Gastrocnemius medialis (tissue), 4 donors: ENCODE measurements around the gene HTR2C. TPM values are rescaled to one million over a fixed set of nuclear protein-coding genes. Genes with fewer than 3 reads are reported as not detected.
A peak's percentile ranks its signal among the peaks of the same experiment; 100 is the strongest.

Experiments
- ATAC-seq, 2 donors: fragments of 150-250 bp; one replicate each; pipeline ENCODE4 v1.9.1; 2016
- DNase-seq, 2 donors: peaks; one replicate each; pipeline ENCODE4 v3.0.0-alpha.2; 2019
- H3K27ac ChIP-seq, 4 donors: fragments of 200-600 bp; sonication (generic); 1 replicate in 1 of 4; 2 replicates in 3 of 4; pipeline ENCODE4 v1.5.1; 2016 to 2018; ENCODE audit warnings: mild to moderate bottlenecking in 2 of 4, moderate library complexity in 1 of 4
- H3K27me3 ChIP-seq, 3 donors: fragments of 200-600 bp; sonication (generic) in 2 of 3; 1 replicate in 1 of 3; 2 replicates in 2 of 3; pipeline versions ENCODE4 v1.5.1 to v1.6.0; 2016 to 2019; ENCODE audit warnings: mild to moderate bottlenecking in 1 of 3, moderate library complexity in 1 of 3
- H3K36me3 ChIP-seq, 2 donors: fragments of 200-600 bp; sonication (generic) in 1 of 2; one replicate each; pipeline ENCODE4 v1.5.1; 2017 to 2018
- H3K4me1 ChIP-seq, 2 donors: fragments of 200-600 bp; sonication (generic) in 1 of 2; one replicate each; pipeline ENCODE4 v1.5.1; 2016 to 2017; ENCODE audit warnings: mild to moderate bottlenecking in 2 of 2
- H3K4me3 ChIP-seq, 4 donors: fragments of 200-600 bp; sonication (generic) in 3 of 4; 1 replicate in 1 of 4; 2 replicates in 3 of 4; pipeline ENCODE4 v1.5.1; 2016 to 2019; ENCODE audit warnings: mild to moderate bottlenecking in 2 of 4
- H3K9me3 ChIP-seq, 3 donors: fragments of 200-600 bp; sonication (generic) in 2 of 3; 1 replicate in 1 of 3; 2 replicates in 2 of 3; pipeline ENCODE4 v1.5.1; 2016 to 2019
- POLR2A ChIP-seq, 2 donors: fragments of 450-650 bp; IDR thresholded peaks; one replicate each; pipeline ENCODE4 v1.6.1; 2017; ENCODE audit warnings: antibody characterized with exemption in 2 of 2, mild to moderate bottlenecking in 2 of 2, moderate library complexity in 2 of 2
- in situ Hi-C, 4 donors: fragments of 200-750 bp; cut with MboI; loops; one replicate each; pipeline versions ENCODE4 v1.15.0 to v1.8.0; 2017; ENCODE audit warnings: low sequenced_read_pairs in 4 of 4
- intact Hi-C: fragments of 100-400 bp; cut with DNase I; formaldehyde crosslinking; loops from one replicate; pipeline ENCODE4 v1.15.1; 2023; ENCODE audit warnings: low total_unique reads
- total RNA-seq, 4 donors: library from RNA; depleted of rRNA; stranded (reverse); fragments of >200 nt; gene quantifications; one replicate each; pipeline versions ENCODE4 v1.1.0 to v1.2.3, GENCODE V29; 2016
- TF ChIP-seq, protein P1 (sequence below), 5 experiments: fragments of 450-650 bp in 3 of 5; fragments of 200-600 bp in 2 of 5; sonication (generic) in 2 of 5; IDR thresholded peaks in 4 of 5; conservative IDR thresholded peaks in 1 of 5; 1 replicate in 4 of 5; 2 replicates in 1 of 5; pipeline ENCODE4 v1.5.1; 2016 to 2019; ENCODE audit warnings: antibody characterized with exemption in 5 of 5, mild to moderate bottlenecking in 3 of 5, moderate library complexity in 3 of 5

HTR2C gene
- total RNA-seq, 4 donors from 2014 or later: not detected

DNA sequence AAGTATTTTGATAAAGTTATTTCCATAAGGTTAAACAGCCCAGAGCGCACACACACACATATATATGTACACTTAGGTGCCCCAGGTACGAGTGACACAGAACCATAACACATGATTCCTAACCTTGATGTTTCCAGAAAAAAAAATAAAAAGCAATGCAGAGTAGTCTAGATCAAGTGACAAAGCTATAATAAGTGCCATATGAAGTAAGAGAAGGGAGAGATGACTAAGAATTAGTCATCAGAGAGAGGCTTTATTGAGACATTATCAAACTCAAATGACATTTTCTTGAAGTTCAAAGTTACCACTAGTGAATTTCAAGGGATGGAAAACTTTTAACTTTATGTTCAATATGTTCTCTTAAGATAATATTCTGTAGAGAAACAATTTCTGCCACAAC, 215.0 kb downstream of the HTR2C start:
- DNase-seq (no peak), ATAC-seq (no peak)
- H3K36me3 ChIP-seq: no peaks in the 10 kb centered on the region
- H3K4me3 ChIP-seq: no peak overlapping the region
- no peaks in the 10 kb centered on the region for H3K9me3 ChIP-seq
- in situ Hi-C loops (no loop called here), intact Hi-C loops (no loop called here)
- H3K27ac ChIP-seq: no peak overlapping the region
- H3K27me3 ChIP-seq: no peaks in the 10 kb centered on the region
- no peaks in the 10 kb centered on the region for H3K4me1 ChIP-seq
- TF ChIP-seq, protein P1, sequence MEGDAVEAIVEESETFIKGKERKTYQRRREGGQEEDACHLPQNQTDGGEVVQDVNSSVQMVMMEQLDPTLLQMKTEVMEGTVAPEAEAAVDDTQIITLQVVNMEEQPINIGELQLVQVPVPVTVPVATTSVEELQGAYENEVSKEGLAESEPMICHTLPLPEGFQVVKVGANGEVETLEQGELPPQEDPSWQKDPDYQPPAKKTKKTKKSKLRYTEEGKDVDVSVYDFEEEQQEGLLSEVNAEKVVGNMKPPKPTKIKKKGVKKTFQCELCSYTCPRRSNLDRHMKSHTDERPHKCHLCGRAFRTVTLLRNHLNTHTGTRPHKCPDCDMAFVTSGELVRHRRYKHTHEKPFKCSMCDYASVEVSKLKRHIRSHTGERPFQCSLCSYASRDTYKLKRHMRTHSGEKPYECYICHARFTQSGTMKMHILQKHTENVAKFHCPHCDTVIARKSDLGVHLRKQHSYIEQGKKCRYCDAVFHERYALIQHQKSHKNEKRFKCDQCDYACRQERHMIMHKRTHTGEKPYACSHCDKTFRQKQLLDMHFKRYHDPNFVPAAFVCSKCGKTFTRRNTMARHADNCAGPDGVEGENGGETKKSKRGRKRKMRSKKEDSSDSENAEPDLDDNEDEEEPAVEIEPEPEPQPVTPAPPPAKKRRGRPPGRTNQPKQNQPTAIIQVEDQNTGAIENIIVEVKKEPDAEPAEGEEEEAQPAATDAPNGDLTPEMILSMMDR (IDR thresholded peaks at IDR 0.05 in 4 of 5, conservative IDR thresholded peaks at IDR 0.05 in 1 of 5): no peak
- TF ChIP-seq POLR2A (IDR thresholded peaks at IDR 0.05): no peak

DNA sequence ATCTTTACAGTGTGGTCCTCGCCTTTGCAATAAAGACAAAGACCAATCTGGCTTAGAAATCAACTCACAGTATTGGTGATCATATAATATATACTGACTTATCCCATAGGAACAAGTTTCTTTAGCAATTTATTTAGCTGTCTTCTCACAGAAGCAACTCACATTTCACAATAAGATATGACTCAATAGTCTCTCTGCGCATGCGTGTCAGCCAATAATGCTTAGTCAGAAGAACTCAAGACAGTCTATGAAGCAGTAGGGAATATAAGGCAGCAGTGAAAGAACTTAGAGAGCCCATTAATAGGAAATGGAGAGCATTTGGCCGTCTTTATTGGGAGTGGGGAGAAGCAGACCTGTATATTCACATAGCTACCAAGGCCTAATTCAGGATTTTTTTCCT, 216.8 kb downstream of the HTR2C start:
- intact Hi-C loops: no loop called here

DNA sequence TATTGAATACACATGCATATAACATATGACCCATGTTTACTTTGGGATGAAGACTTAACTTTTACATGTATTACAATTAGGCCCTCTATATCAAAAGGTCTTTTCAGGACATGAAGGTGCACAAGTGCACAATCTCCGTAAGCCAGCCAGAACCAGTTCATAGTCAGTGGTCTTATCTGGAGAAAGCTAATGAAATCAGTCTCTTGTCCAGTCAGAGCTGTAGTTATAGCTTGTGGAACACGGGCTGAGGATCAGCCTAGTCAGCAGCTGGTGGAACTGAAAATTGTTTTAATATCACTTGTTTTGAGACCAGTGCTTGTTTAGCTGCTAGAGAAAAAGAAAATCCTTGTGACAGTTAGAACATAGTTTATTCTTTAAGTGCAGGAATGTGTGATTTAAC, 235.6 kb downstream of the HTR2C start:
- intact Hi-C loops (no loop called here), in situ Hi-C loops (no loop called here)
- ATAC-seq: no peak

More for the DNA sequence above, 216.8 kb downstream of the HTR2C start:
- Histone ChIP-seq H3K27me3 (no peaks in the 10 kb centered on the region), H3K4me1 (no peaks in the 10 kb centered on the region), H3K9me3 (no peaks in the 10 kb centered on the region), H3K36me3 (no peaks in the 10 kb centered on the region), H3K27ac (no peak overlapping the region), H3K4me3 (no peak overlapping the region)
- ATAC-seq: no peak
- in situ Hi-C loops: no loop called here
- DNase-seq: peak in 1 of 2 donors; percentile 9
- no peak for TF ChIP-seq POLR2A (IDR thresholded peaks at IDR 0.05)
- TF ChIP-seq, protein P1 (IDR thresholded peaks at IDR 0.05 in 4 of 5, conservative IDR thresholded peaks at IDR 0.05 in 1 of 5): no peak

DNA sequence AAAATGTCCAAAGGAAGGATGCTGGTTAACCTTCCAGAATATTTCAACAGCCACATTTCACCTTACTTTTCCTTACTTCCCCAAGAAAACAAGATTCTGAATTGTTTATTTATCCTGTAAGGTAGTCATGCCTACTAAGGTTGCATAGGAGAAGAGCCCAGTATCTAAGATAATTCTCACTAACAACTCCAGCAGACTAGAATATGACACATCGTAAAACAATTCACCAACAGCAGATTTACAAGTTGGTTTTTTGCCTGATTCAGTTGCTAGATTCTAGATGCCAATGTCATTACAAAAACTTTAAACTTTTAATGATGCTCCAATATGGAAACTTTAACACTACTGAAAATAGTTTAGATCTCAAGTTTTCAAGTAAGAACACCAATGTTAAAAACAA, 257.2 kb downstream of the HTR2C start:
- TF ChIP-seq, protein P1 (IDR thresholded peaks at IDR 0.05 in 4 of 5, conservative IDR thresholded peaks at IDR 0.05 in 1 of 5): no peak
- no peak overlapping the region for H3K4me3 ChIP-seq

More for the DNA sequence above, 235.6 kb downstream of the HTR2C start:
- no peaks in the 10 kb centered on the region for H3K27me3 ChIP-seq
- no peak overlapping the region for H3K27ac ChIP-seq
- TF ChIP-seq POLR2A (IDR thresholded peaks at IDR 0.05): no peak
- TF ChIP-seq, protein P1 (IDR thresholded peaks at IDR 0.05 in 4 of 5, conservative IDR thresholded peaks at IDR 0.05 in 1 of 5): no peak
- no peaks in the 10 kb centered on the region for H3K9me3 ChIP-seq
- H3K4me1 ChIP-seq: no peaks in the 10 kb centered on the region
- H3K4me3 ChIP-seq: no peak overlapping the region
- no peaks in the 10 kb centered on the region for H3K36me3 ChIP-seq
- DNase-seq: no peak

DNA sequence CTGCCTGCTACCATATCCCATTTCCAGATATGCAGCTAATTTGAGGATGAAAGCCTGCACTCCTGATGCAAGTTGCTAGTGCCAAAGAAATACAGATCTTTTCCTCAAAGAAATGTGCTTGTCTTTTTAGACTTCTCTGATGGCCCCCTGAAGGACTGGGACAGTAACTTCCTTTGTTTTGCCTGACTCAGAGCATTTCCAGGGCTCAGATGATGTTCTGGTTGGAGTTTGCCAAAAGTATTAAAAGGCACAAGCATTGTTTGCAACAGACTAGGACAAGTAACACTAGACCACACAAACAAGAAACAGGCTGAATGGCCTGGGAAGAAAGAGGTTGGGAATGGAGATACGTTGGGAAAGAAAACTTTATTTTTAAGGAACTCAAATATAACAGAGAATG, 258.3 kb downstream of the HTR2C start:
- TF ChIP-seq, protein P1 (IDR thresholded peaks at IDR 0.05 in 4 of 5, conservative IDR thresholded peaks at IDR 0.05 in 1 of 5): no peak
- no peak for TF ChIP-seq POLR2A (IDR thresholded peaks at IDR 0.05)
- Histone ChIP-seq H3K27ac (no peak overlapping the region), H3K27me3 (peaks cover 0 to 3% (median 0%) of the 10 kb centered on the region in 3 donors), H3K9me3 (peaks cover 0 to 11% (median 0%) of the 10 kb centered on the region in 3 donors), H3K36me3 (no peaks in the 10 kb centered on the region), H3K4me3 (no peak overlapping the region), H3K4me1 (no peaks in the 10 kb centered on the region)
- ATAC-seq: no peak
- DNase-seq: no peak
- intact Hi-C loops (no loop called here), in situ Hi-C loops (no loop called here)

More for the DNA sequence above, 257.2 kb downstream of the HTR2C start:
- DNase-seq (no peak), ATAC-seq (no peak)
- intact Hi-C loops (no loop called here), in situ Hi-C loops (no loop called here)
- Histone ChIP-seq H3K36me3 (no peaks in the 10 kb centered on the region), H3K27ac (no peak overlapping the region), H3K9me3 (peaks cover 0 to 11% (median 0%) of the 10 kb centered on the region in 3 donors), H3K4me1 (no peaks in the 10 kb centered on the region), H3K27me3 (peaks cover 0 to 3% (median 0%) of the 10 kb centered on the region in 3 donors)
